ENCODE results near the gene TRPM3. TPM values are rescaled to one million over a fixed set of nuclear protein-coding genes. Genes with fewer than 3 reads are reported as not detected.

Gene TRPM3
- total and polyA plus RNA-seq, 2 of the 8 experiments (the other 6 are each of a cell fraction or from before 2014, with no cell fraction given), result 2.4 to 10.9 TPM

DNA sequence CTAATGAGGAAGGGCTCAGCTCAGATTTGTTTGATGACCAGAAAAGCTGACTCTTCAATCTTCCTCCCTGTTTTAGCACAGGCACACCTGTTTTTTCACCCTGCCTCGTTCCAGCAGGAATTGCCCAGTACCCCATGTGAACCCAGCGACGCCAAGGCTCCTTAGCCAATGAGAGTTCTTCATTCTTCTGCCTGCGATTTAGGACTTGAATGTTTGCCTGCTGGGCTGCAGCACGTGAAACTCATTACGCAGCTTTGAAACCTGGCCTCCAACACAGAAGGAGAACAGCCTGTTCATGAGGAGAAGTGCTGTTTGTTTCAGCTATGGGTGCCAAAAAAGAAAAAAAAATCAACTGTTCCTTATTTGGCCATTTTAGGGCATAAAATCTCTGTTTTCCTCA lies 315.5 kb downstream of the TRPM3 start (continued):
- TF ChIP-seq BACH1 (IDR thresholded peaks at IDR 0.05; ENCODE audit: low read length), result no peak
- no peak for TF ChIP-seq GTF2F1 (IDR thresholded peaks at IDR 0.05; ENCODE audit: borderline replicate concordance, low read depth, low read length)
- TF ChIP-seq, protein P1, sequence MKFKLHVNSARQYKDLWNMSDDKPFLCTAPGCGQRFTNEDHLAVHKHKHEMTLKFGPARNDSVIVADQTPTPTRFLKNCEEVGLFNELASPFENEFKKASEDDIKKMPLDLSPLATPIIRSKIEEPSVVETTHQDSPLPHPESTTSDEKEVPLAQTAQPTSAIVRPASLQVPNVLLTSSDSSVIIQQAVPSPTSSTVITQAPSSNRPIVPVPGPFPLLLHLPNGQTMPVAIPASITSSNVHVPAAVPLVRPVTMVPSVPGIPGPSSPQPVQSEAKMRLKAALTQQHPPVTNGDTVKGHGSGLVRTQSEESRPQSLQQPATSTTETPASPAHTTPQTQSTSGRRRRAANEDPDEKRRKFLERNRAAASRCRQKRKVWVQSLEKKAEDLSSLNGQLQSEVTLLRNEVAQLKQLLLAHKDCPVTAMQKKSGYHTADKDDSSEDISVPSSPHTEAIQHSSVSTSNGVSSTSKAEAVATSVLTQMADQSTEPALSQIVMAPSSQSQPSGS (IDR thresholded peaks at IDR 0.05; ENCODE audit: low read length), result no peak
- TF ChIP-seq GABPA (IDR thresholded peaks at IDR 0.05; ENCODE audit: borderline replicate concordance, insufficient read depth, low read length), result no peak
- no peak for TF ChIP-seq SP1 (IDR thresholded peaks at IDR 0.05; ENCODE audit: low read depth, low read length)
- TF ChIP-seq POLR2AphosphoS5 (IDR thresholded peaks at IDR 0.05; ENCODE audit: low read depth, low read length), result no peak
- TF ChIP-seq SIN3A (conservative IDR thresholded peaks at IDR 0.05 in 1 of 2, IDR thresholded peaks at IDR 0.05 in 1 of 2; ENCODE audit: low read depth in 1 of 2, low read length in 2 of 2), result no peak

Measured in H1 (cell line).